Epithelial cell of proximal tubule (primary cell): ENCODE measurements around the gene GPC5. TPM values are rescaled to one million over a fixed set of nuclear protein-coding genes. Genes with fewer than 3 reads are reported as not detected.

ENCODE experiments used
- DNase-seq: peaks from one replicate; pipeline ENCODE4 v3.0.0-alpha.2; 2011; ENCODE audit warnings: low read depth
- H3K4me3 ChIP-seq: 2 replicates; pipeline ENCODE4 v1.5.1; 2011; ENCODE audit warnings: low read depth, mild to moderate bottlenecking, low read length
- total RNA-seq: library from RNA; depleted of rRNA; stranded (reverse); fragments of >200 nt; gene quantifications from 2 replicates; pipeline ENCODE4 v1.2.3, GENCODE V29; 2015
- TF ChIP-seq, protein P1 (sequence below): conservative IDR thresholded peaks from 2 replicates; pipeline ENCODE4 v1.5.1; 2012; ENCODE audit warnings: low read depth, mild to moderate bottlenecking, low read length

The GPC5 gene
- total RNA-seq, 1 donor from 2014 or later: not detected

DNA sequence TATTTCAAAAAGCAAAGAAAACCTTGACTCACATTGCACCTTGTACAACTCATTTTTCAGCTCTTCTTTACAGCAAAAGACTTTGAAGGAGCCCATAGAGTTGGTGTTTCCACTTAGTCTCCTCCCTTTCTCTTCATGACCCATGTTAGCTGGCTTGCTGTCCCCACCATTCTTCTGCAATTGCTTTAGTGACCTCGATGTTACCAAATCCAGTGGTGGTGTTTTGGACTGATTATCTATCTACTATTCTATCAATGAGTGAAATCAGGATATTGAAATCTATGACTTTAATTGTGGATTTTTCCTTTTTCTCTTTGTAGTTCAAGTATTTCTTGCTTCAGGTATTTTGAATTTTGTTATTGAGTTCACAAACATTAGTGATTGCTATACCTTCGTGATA is 197.3 kb downstream of the GPC5 start:
- TF ChIP-seq, protein P1, sequence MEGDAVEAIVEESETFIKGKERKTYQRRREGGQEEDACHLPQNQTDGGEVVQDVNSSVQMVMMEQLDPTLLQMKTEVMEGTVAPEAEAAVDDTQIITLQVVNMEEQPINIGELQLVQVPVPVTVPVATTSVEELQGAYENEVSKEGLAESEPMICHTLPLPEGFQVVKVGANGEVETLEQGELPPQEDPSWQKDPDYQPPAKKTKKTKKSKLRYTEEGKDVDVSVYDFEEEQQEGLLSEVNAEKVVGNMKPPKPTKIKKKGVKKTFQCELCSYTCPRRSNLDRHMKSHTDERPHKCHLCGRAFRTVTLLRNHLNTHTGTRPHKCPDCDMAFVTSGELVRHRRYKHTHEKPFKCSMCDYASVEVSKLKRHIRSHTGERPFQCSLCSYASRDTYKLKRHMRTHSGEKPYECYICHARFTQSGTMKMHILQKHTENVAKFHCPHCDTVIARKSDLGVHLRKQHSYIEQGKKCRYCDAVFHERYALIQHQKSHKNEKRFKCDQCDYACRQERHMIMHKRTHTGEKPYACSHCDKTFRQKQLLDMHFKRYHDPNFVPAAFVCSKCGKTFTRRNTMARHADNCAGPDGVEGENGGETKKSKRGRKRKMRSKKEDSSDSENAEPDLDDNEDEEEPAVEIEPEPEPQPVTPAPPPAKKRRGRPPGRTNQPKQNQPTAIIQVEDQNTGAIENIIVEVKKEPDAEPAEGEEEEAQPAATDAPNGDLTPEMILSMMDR: no peak
- H3K4me3 ChIP-seq: no peak overlapping the region
- DNase-seq: no peak

DNA sequence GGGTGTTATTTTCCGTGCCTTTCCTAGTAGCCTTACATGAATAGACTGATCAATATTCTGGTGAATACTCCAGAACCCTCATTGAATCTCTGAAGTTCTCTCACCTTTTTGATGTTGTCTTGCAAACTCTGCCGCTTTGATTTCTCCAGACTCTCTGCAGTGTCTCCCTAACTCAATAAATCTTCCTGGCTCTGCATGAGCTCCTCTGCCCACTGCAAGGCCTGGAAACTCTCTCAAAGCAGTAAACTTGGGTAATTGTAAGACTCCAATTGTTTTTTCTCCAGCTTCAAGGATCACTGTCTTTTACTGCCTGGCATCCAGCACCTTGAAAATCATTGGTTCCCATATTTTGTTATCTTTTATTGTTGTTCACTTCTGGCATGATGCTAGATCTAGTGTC is 198.4 kb downstream of the GPC5 start:
- TF ChIP-seq, protein P1: no peak
- no peak overlapping the region for H3K4me3 ChIP-seq
- no peak for DNase-seq

DNA sequence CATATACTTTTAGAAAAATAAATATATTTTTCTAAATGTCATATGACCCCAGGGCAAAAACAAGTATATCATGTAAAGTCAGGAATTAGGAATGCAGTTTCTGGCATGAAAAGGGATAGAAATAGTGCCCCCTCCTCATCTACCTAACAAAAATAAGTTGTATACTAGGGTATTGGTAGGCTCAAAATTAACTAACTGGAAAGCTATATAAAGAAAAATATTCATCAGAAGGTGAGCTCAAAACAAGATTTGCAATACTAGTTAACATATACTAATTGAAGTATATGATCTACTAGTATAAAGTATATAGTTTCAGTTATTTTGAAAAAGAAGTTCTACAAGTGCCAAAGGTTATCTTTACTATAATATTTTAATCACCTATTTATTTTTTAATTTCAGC is 200.2 kb downstream of the GPC5 start:
- no peak overlapping the region for H3K4me3 ChIP-seq
- TF ChIP-seq, protein P1: no peak
- no peak for DNase-seq

DNA sequence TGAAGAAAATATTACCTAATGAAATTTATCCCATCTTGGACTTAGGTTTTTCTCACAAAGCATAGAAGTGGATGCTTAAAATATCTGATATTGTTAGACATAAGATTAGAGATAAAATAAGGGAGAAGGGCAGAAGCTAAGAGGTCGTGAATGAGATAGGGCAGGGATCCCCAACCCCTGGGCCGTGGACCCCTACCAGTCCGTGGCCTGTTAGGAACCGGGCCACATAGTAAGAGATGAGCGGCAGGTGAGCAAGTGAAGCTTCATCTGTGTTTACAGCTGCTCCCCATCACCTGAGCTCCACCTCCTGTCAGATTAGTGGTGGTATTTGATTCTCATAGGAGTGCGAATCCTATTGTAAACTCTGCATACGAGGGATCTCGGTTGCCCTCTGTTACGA is 202.9 kb downstream of the GPC5 start:
- no peak for DNase-seq
- TF ChIP-seq, protein P1: no peak
- no peak overlapping the region for H3K4me3 ChIP-seq

DNA sequence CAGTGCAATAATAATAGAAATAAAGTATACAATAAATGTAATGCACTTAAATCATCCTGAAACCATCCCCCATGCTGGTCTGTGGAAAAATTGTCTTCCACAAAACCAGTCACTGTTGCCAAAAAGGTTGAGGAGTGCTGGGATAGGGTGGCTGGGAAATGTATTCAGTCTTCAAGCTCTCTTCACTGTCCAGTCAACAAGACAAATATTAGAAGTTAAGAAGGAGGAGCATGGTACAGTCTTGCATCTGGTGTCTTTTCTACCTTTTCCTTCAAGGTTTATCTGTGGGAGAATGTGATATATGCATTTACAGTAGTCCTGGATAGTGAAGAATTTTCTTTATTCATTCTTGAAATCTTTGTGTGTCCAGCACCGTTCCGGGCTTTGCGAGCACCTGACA is 203.4 kb downstream of the GPC5 start:
- H3K4me3 ChIP-seq: no peak overlapping the region
- TF ChIP-seq, protein P1: no peak
- no peak for DNase-seq

DNA sequence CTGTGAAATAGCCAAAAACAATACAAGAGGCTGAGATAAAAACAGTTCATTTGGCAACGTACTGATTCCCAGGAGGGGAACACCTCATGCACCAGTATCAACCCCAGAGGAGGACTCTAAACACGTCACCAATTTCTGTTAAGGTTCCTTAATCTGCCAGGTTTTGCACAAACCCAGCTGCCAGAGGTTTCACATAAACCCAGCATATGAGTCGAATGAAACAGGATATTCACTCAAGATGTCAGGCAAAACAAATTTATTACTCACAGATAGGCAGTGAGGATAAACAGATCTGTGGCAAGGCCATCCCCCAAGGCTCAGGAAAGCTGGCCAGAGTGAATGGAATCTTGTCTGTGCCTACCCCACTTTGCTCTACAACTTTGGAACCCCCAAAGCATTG is 210.9 kb downstream of the GPC5 start:
- no peak overlapping the region for H3K4me3 ChIP-seq
- DNase-seq: no peak
- TF ChIP-seq, protein P1: no peak

DNA sequence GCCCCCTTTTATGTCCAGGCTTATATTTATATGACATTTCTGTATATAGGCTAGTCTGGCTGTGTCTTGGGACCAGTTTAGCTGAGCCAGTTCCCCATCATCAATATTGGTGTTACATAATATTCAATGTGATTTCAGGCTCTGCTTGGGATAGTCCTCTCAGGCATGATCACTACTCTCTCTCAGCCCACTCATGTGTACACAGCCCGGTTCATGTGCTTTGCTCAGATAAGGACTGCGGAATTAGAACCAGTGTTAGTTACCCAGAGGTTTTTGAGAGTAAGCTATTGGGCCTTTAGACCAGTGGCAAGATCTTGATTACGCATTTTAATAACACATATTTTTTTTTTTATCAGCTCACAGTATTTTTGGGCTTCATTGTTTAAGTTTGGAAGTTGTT is 219.9 kb downstream of the GPC5 start:
- no peak overlapping the region for H3K4me3 ChIP-seq
- TF ChIP-seq, protein P1: no peak
- no peak for DNase-seq
